ENCODE measurements around the gene GRWD1.

GRCh38 chr19:48461651-48461981 is 15.8 kb downstream of the GRWD1 start:
- TF ChIP-seq, protein P1, sequence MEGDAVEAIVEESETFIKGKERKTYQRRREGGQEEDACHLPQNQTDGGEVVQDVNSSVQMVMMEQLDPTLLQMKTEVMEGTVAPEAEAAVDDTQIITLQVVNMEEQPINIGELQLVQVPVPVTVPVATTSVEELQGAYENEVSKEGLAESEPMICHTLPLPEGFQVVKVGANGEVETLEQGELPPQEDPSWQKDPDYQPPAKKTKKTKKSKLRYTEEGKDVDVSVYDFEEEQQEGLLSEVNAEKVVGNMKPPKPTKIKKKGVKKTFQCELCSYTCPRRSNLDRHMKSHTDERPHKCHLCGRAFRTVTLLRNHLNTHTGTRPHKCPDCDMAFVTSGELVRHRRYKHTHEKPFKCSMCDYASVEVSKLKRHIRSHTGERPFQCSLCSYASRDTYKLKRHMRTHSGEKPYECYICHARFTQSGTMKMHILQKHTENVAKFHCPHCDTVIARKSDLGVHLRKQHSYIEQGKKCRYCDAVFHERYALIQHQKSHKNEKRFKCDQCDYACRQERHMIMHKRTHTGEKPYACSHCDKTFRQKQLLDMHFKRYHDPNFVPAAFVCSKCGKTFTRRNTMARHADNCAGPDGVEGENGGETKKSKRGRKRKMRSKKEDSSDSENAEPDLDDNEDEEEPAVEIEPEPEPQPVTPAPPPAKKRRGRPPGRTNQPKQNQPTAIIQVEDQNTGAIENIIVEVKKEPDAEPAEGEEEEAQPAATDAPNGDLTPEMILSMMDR (IDR thresholded peaks at IDR 0.05): no peak
- no peak for TF ChIP-seq POLR2A (IDR thresholded peaks at IDR 0.05)

Data from vagina (tissue), 2 donors.